T-helper 2 cell treated with Interferon-gamma antibody and Interleukin-4, amounts not matched to agents 5 μg/mL and 100 μg/mL, for 36 hours (primary cell): ENCODE data around the gene SRSF10.
"Not testable (repeated sequence)": the region's sequence is repeated elsewhere in the genome, so short reads cannot be mapped to it uniquely, and the experiment has no call there.

Experiments used
- DNase-seq: peaks from one replicate; pipeline ENCODE4 v3.0.0; 2021; ENCODE audit warnings: low spot score
- H3K27ac Mint-ChIP-seq: one replicate; pipeline ENCODE4 v1.8.0; 2021; ENCODE audit warnings: mild to moderate bottlenecking, mixed read lengths
- H3K27me3 Mint-ChIP-seq: one replicate; pipeline ENCODE4 v1.8.0; 2021; ENCODE audit warnings: low read depth, mixed read lengths
- H3K36me3 Mint-ChIP-seq: one replicate; pipeline ENCODE4 v1.8.0; 2021; ENCODE audit warnings: low read depth, mixed read lengths
- H3K4me1 Mint-ChIP-seq: one replicate; pipeline ENCODE4 v1.8.0; 2021; ENCODE audit warnings: low read depth, mixed read lengths
- H3K4me3 Mint-ChIP-seq: one replicate; pipeline ENCODE4 v1.8.0; 2022; ENCODE audit warnings: mild to moderate bottlenecking, moderate library complexity, mixed read lengths
- H3K9me3 Mint-ChIP-seq: one replicate; pipeline ENCODE4 v1.8.0; 2021; ENCODE audit warnings: mixed read lengths

SRSF10 gene

GRCh38 chr1:24008574-24009184, 28.6 kb upstream of the SRSF10 start:
- not testable (repeated sequence) for H3K4me3 Mint-ChIP-seq, H3K9me3 Mint-ChIP-seq, H3K27ac Mint-ChIP-seq, DNase-seq, H3K4me1 Mint-ChIP-seq, H3K36me3 Mint-ChIP-seq
- peaks cover 22% of the 10 kb centered on the region for H3K27me3 Mint-ChIP-seq

- Mint-ChIP-seq H3K27me3 (peaks cover 26% of the 10 kb centered on the region), H3K36me3 (no peaks in the 10 kb centered on the region), H3K27ac (no peak overlapping the region), H3K9me3 (no peaks in the 10 kb centered on the region), H3K4me3 (no peak overlapping the region), H3K4me1 (no peaks in the 10 kb centered on the region)
- DNase-seq, result no peak
Observed at GRCh38 chr1:24007079-24007478, 27.0 kb upstream of the SRSF10 start.

DNA sequence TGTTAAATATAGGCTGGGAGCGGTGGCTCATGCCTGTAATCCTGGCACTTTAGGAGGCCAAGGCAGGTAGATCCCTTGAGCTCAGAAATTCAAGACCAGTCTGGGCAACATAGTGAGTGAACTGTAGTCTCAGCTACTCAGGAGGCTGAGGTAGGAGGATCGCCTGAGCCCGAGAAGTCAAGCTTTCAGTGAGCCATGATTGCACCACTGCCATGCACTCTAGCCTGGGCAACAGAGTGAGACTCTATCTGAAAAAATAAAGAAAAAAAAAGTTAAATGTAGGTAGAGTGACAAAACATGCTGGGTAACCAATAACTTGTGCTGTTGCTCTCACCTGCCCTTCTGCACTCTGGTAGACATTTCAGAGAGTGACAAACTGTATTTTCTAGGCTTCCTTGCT, 25.0 kb upstream of the SRSF10 start:
- Mint-ChIP-seq H3K27me3 (peaks cover 29% of the 10 kb centered on the region), H3K4me1 (no peaks in the 10 kb centered on the region), H3K36me3 (no peaks in the 10 kb centered on the region), H3K9me3 (no peaks in the 10 kb centered on the region), H3K4me3 (no peak overlapping the region), H3K27ac (no peak overlapping the region)
- no peak for DNase-seq

GRCh38 chr1:24004132-24004531, 24.0 kb upstream of the SRSF10 start:
- no peak for DNase-seq

DNA sequence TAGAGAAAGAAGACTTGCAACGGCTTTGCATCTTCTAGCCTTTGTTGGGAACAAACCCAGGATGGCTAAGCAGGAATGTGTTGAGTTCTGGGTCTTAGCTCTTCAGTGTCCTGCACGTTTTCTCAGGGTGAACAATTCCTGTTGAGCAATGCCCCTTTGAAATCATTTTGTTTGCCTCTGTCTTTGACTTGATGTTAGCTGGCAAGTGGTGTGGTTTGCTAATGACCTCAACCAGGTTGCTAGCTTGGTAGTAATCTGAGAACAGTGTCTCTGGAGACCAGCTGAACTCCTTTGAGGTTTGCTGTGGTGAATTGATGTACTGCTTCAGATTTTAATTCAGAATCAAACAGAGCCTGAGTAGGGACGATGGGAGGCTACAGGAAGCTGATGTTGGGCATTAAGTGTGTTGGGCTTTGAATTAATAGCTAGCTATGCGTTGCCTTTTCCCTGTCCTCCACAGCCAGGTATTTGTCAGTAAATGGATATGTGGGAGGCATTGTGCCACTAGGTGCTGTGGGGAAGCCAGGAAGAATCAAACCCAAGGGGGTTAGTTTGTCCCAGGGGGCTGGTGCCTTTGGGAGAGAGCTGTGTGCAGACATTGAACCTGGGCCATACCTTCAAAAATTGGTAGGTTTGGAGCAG, 23.3 kb upstream of the SRSF10 start:
- Mint-ChIP-seq H3K9me3 (no peaks in the 10 kb centered on the region), H3K4me3 (no peak overlapping the region), H3K36me3 (no peaks in the 10 kb centered on the region), H3K27ac (no peak overlapping the region), H3K27me3 (peaks cover 23% of the 10 kb centered on the region), H3K4me1 (peaks cover 2% of the 10 kb centered on the region)
- DNase-seq, result no peak

More at GRCh38 chr1:24004132-24004531, 24.0 kb upstream of the SRSF10 start:
- no peaks in the 10 kb centered on the region for H3K9me3 Mint-ChIP-seq
- peaks cover 25% of the 10 kb centered on the region for H3K27me3 Mint-ChIP-seq
- no peaks in the 10 kb centered on the region for H3K4me1 Mint-ChIP-seq
- H3K4me3 Mint-ChIP-seq, result no peak overlapping the region
- no peak overlapping the region for H3K27ac Mint-ChIP-seq
- no peaks in the 10 kb centered on the region for H3K36me3 Mint-ChIP-seq

DNA sequence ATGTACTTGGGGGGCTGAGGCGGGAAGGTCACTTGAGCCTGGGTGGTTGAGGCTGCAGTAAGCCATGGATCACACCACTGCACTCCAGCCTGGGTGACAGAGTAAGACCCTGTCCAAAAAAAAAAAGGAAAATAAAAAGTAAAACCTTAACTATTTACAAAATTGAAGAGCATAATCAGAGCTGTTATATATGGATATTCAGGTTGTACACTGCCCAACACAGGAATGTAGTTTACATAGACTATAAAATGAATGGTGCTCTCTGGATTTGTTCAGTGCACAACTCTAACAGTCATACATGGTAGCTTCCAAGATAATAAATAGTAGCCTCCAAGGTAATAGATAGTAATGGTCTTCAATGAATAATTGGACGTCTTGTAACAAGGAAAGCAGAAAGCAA, 22.6 kb upstream of the SRSF10 start:
- no peaks in the 10 kb centered on the region for H3K36me3 Mint-ChIP-seq
- no peak overlapping the region for H3K27ac Mint-ChIP-seq
- no peak for DNase-seq
- peaks cover 2% of the 10 kb centered on the region for H3K4me1 Mint-ChIP-seq
- H3K4me3 Mint-ChIP-seq, result no peak overlapping the region
- H3K9me3 Mint-ChIP-seq, result no peaks in the 10 kb centered on the region
- peaks cover 23% of the 10 kb centered on the region for H3K27me3 Mint-ChIP-seq

GRCh38 chr1:23999156-23999671, 19.1 kb upstream of the SRSF10 start:
- Mint-ChIP-seq H3K27me3 (peaks cover 14% of the 10 kb centered on the region), H3K9me3 (no peaks in the 10 kb centered on the region), H3K4me1 (peaks cover 2% of the 10 kb centered on the region), H3K27ac (no peak overlapping the region), H3K36me3 (no peaks in the 10 kb centered on the region), H3K4me3 (no peak overlapping the region)
- DNase-seq, result no peak

DNA sequence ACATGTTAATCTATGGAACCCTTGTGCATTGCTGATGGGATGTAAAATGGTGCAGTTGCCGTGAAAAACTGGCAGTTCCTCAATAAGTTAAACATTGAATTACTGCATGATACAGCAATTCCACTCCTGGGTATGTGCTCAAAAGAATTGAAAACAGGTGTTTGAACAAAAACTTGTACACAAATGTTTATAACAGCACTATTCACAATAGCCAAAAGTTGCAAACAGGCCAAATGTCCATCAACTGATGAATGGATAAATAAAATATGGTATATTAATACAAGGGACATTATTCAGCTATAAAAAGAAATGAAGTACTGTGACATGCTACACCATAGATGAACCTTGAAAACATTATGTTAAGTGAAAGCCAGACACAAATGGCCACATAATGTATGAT, 17.7 kb upstream of the SRSF10 start:
- Mint-ChIP-seq H3K36me3 (no peaks in the 10 kb centered on the region), H3K27ac (no peak overlapping the region), H3K9me3 (no peaks in the 10 kb centered on the region), H3K27me3 (peaks cover 6% of the 10 kb centered on the region), H3K4me1 (peaks cover 2% of the 10 kb centered on the region), H3K4me3 (no peak overlapping the region)
- no peak for DNase-seq

- Mint-ChIP-seq H3K27ac (no peak overlapping the region), H3K9me3 (no peaks in the 10 kb centered on the region), H3K4me1 (peaks cover 2% of the 10 kb centered on the region), H3K4me3 (no peak overlapping the region), H3K36me3 (no peaks in the 10 kb centered on the region), H3K27me3 (peaks cover 2% of the 10 kb centered on the region)
- no peak for DNase-seq
Observed at GRCh38 chr1:23996700-23997229, 16.6 kb upstream of the SRSF10 start.

DNA sequence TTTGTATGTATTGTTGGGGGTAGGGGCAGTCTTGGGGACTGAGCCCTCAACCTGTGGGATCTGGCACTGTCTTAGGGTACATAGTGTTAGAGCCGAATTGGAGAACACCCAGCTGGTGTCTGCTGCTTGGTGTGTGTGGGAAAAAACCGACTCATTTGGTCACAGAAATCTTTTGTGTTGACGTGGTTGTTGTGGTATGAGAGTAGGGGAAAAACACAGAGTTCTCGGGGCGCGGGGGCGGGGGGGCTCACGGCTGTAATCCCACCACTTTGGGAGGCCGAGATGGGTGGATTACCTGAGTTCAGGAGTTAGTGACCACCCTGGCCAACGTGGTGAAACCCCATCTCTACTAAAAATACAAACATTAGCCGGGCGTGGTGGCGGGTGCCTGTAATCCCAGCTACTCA, 15.3 kb upstream of the SRSF10 start:
- no peaks in the 10 kb centered on the region for H3K27me3 Mint-ChIP-seq
- H3K36me3 Mint-ChIP-seq, result no peaks in the 10 kb centered on the region
- no peak overlapping the region for H3K4me3 Mint-ChIP-seq
- DNase-seq, result no peak
- no peak overlapping the region for H3K27ac Mint-ChIP-seq
- H3K9me3 Mint-ChIP-seq, result no peaks in the 10 kb centered on the region
- peaks cover 2% of the 10 kb centered on the region for H3K4me1 Mint-ChIP-seq

DNA sequence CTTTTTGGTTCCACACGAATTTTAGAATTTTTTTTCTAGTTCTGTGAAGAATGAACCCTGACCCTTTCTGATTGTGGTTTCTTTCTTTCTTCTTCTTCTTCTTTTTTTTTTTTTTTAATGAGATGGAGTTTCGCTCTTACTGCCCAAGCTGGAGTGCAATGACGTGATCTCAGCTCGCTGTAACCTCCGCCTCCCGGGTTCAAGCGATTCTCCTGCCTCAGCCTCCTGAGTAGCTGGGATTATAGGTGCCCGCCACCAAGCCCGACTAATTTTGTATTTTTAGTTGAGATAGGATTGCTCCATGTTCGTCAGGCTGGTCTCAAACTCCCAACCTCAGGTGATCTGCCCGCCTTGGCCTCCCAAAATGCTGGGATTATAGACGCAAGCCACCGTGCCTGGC, 11.9 kb upstream of the SRSF10 start:
- H3K4me1 Mint-ChIP-seq, H3K27me3 Mint-ChIP-seq, H3K36me3 Mint-ChIP-seq, DNase-seq, H3K27ac Mint-ChIP-seq, H3K4me3 Mint-ChIP-seq, H3K9me3 Mint-ChIP-seq: not testable (repeated sequence)

DNA sequence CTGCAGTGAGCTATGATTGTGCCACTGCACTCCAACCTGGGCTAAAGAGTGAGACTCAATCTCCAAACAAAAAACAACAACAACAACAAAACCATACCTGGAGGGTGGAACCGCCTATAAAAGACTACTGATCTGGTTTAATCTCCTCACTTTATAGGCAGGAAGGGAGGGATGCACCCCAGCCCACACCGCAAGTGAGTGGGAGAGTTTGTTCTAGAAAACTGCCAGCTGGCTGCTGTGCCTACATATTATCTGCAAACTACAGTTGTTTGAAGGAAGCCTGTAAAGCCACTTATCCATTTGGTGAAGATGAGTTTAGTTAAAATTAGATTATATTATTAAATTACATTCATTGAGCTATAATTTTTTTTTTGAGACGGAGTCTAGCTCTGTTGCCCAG, 9.1 kb upstream of the SRSF10 start:
- DNase-seq, result no peak
- Mint-ChIP-seq H3K27me3 (no peaks in the 10 kb centered on the region), H3K36me3 (no peaks in the 10 kb centered on the region), H3K9me3 (no peaks in the 10 kb centered on the region), H3K4me1 (peaks cover 3% of the 10 kb centered on the region), H3K27ac (peak overlapping the region; percentile 39), H3K4me3 (no peak overlapping the region)

- not testable (repeated sequence) for H3K36me3 Mint-ChIP-seq, H3K27me3 Mint-ChIP-seq, H3K4me3 Mint-ChIP-seq, H3K27ac Mint-ChIP-seq, DNase-seq, H3K4me1 Mint-ChIP-seq, H3K9me3 Mint-ChIP-seq
Observed at GRCh38 chr1:23987038-23987437, 6.9 kb upstream of the SRSF10 start.

GRCh38 chr1:23984417-23985186, 4.5 kb upstream of the SRSF10 start:
- DNase-seq, result no peak
- Mint-ChIP-seq H3K4me1 (peaks cover 13% of the 10 kb centered on the region), H3K4me3 (no peak overlapping the region), H3K36me3 (peaks cover 4% of the 10 kb centered on the region), H3K9me3 (no peaks in the 10 kb centered on the region), H3K27ac (no peak overlapping the region), H3K27me3 (no peaks in the 10 kb centered on the region)
